A549 (cell line): ENCODE results near the gene C2CD3. TPM values are rescaled to one million over a fixed set of nuclear protein-coding genes. Genes with fewer than 3 reads are reported as not detected.

Experiments
- ATAC-seq, 2 experiments: fragments of 200-7000 bp in 1 of 2; fragments of >200 bp in 1 of 2; cut with Nextera tagmentation in 1 of 2; cut with Tn5 transposase in 1 of 2; 3 replicates each; pipeline versions ENCODE4 v1.8.0 to v1.9.1; 2018 to 2020; ENCODE audit warnings: mild to moderate bottlenecking in 1 of 2, moderate library complexity in 1 of 2
- CTCF ChIA-PET: fragments of 300-600 bp; sonication (Branson Sonifier 250); formaldehyde crosslinking; extraction: SDS; loops from one replicate; lab custom pipeline; 2021; ENCODE audit warnings: antibody characterized with exemption, inconsistent platforms; lab: Yijun Ruan, JAX
- POLR2A ChIA-PET: fragments of 350-600 bp; formaldehyde crosslinking; extraction: SDS; loops from one replicate; lab custom pipeline; 2021; ENCODE audit warnings: antibody characterized with exemption, inconsistent platforms; lab: Yijun Ruan, JAX
- DNase-seq, 2 experiments: peaks; one replicate each; pipeline versions ENCODE4 v3.0.0 to v3.0.0-alpha.2; 2011 to 2016; ENCODE audit warnings: low read depth in 1 of 2, low spot score in 1 of 2
- FAIRE-seq: peaks from 2 replicates; lab custom pipeline; 2011; peaks lifted over from hg19 to GRCh38; lab: Jason Lieb, UNC
- H3K27ac ChIP-seq, 2 experiments: fragments of >200 bp; sonication (Bioruptor Twin); formaldehyde crosslinking; 3 replicates each; pipeline ENCODE4 v1.5.1; 2016 to 2017
- H3K4me1 ChIP-seq: fragments of >200 bp; sonication (Bioruptor Twin); formaldehyde crosslinking; 3 replicates; pipeline ENCODE4 v1.6.1; 2016
- H3K4me2 ChIP-seq: fragments of >200 bp; sonication (Bioruptor Twin); formaldehyde crosslinking; 3 replicates; pipeline ENCODE4 v1.6.1; 2016
- H3K4me3 ChIP-seq: fragments of >200 bp; sonication (Bioruptor Twin); formaldehyde crosslinking; 3 replicates; pipeline ENCODE4 v1.5.1; 2016
- H3K9me3 ChIP-seq: fragments of >200 bp; sonication (Bioruptor Twin); formaldehyde crosslinking; 3 replicates; pipeline ENCODE4 v1.6.1; 2016
- BHLHE40 ChIP-seq: IDR thresholded peaks from 2 replicates; pipeline ENCODE4 v1.6.1; 2012; ENCODE audit warnings: low read depth, low read length, inconsistent platforms
- CBX2 ChIP-seq: fragments of 200-600 bp; sonication (generic); IDR thresholded peaks from 2 replicates; pipeline ENCODE4 v1.6.1; 2016; ENCODE audit warnings: low read depth, mild to moderate bottlenecking, borderline replicate concordance
- CEBPB ChIP-seq, 2 experiments: fragments of >200 bp in 1 of 2; sonication (Bioruptor Twin) in 1 of 2; formaldehyde crosslinking in 1 of 2; IDR thresholded peaks; 2 replicates each; pipeline ENCODE4 v1.6.1; 2012 to 2016
- EP300 ChIP-seq, 2 experiments: fragments of >200 bp; sonication (Bioruptor Twin); formaldehyde crosslinking; IDR thresholded peaks; 2 replicates in 1 of 2; 3 replicates in 1 of 2; pipeline ENCODE4 v1.6.1; 2016 to 2017
- FOSB ChIP-seq: fragments of 250-450 bp; sonication (Bioruptor Pico); IDR thresholded peaks from 2 replicates; pipeline ENCODE4 v1.5.0; 2020; ENCODE audit warnings: mild to moderate bottlenecking, moderate library complexity
- GATA3 ChIP-seq: IDR thresholded peaks from 2 replicates; pipeline ENCODE4 v1.6.1; 2012; ENCODE audit warnings: borderline replicate concordance
- HDAC2 ChIP-seq: fragments of 200-600 bp; sonication (generic); IDR thresholded peaks from 2 replicates; pipeline ENCODE4 v1.6.1; 2016
- JUN ChIP-seq, 2 experiments: fragments of >200 bp; sonication (Bioruptor Twin); formaldehyde crosslinking; IDR thresholded peaks; 2 replicates in 1 of 2; 3 replicates in 1 of 2; pipeline ENCODE4 v1.6.1; 2016 to 2017
- JUNB ChIP-seq: fragments of >200 bp; sonication (Bioruptor Twin); formaldehyde crosslinking; IDR thresholded peaks from 2 replicates; pipeline ENCODE4 v1.6.1; 2016
- MAFK ChIP-seq: fragments of 450-650 bp; IDR thresholded peaks from 2 replicates; pipeline ENCODE4 v1.6.1; 2014; ENCODE audit not compliant: partially characterized antibody
- MYC ChIP-seq: IDR thresholded peaks from 2 replicates; pipeline ENCODE4 v1.6.1; 2012; ENCODE audit warnings: mild to moderate bottlenecking, inconsistent platforms, low read length, improper control_type of control experiment, borderline replicate concordance
- NFE2L2 ChIP-seq: fragments of 150-350 bp; conservative IDR thresholded peaks from 2 replicates; pipeline ENCODE4 v1.6.1; 2014; ENCODE audit warnings: low read length
- NR3C1 ChIP-seq: fragments of >200 bp; sonication (Bioruptor Twin); formaldehyde crosslinking; IDR thresholded peaks from 3 replicates; pipeline ENCODE4 v1.6.1; 2017
- PHF8 ChIP-seq: fragments of 200-600 bp; sonication (generic); IDR thresholded peaks from 2 replicates; pipeline ENCODE4 v1.6.1; 2016; ENCODE audit warnings: low read depth, mild to moderate bottlenecking, antibody characterized with exemption, moderate library complexity, borderline replicate concordance
- RAD21 ChIP-seq, 2 experiments: fragments of >200 bp in 1 of 2; sonication (Bioruptor Twin) in 1 of 2; formaldehyde crosslinking in 1 of 2; IDR thresholded peaks in 1 of 2; conservative IDR thresholded peaks in 1 of 2; 2 replicates in 1 of 2; 3 replicates in 1 of 2; pipeline ENCODE4 v1.6.1; 2012 to 2018; ENCODE audit warnings: inconsistent platforms in 1 of 2
- RARB ChIP-seq: fragments of 250-450 bp; sonication (Bioruptor Pico); IDR thresholded peaks from 2 replicates; pipeline ENCODE4 v1.8.0; 2021; ENCODE audit warnings: mild to moderate bottlenecking, moderate library complexity
- RCOR1 ChIP-seq: fragments of 150-350 bp; IDR thresholded peaks from 2 replicates; pipeline ENCODE4 v1.6.1; 2014; ENCODE audit warnings: antibody characterized with exemption, low read length, low read depth
- RFX5 ChIP-seq: fragments of 450-650 bp; IDR thresholded peaks from 2 replicates; pipeline ENCODE4 v1.7.1; 2014; ENCODE audit warnings: antibody characterized with exemption, mild to moderate bottlenecking, moderate library complexity
- TFCP2L1 ChIP-seq: fragments of 250-450 bp; sonication (Bioruptor Pico); IDR thresholded peaks from 2 replicates; pipeline ENCODE4 v1.5.0; 2021; ENCODE audit warnings: mild to moderate bottlenecking
- ZC3H11A ChIP-seq: fragments of 450-650 bp; IDR thresholded peaks from 2 replicates; pipeline ENCODE4 v1.6.1; 2014; ENCODE audit warnings: antibody characterized with exemption, mild to moderate bottlenecking
- ZFP36 ChIP-seq: fragments of 450-650 bp; IDR thresholded peaks from 2 replicates; pipeline ENCODE4 v1.6.1; 2014; ENCODE audit warnings: borderline replicate concordance; ENCODE audit not compliant: partially characterized antibody
- WGBS: methylation state at CpG from one replicate; pipeline ENCODE4 v1.1.6; 2017; ENCODE audit errors: missing lambda C conversion rate; 5-methylcytosine and 5-hydroxymethylcytosine counted together
- polyA plus RNA-seq, 4 experiments: library from polyadenylated mRNA; depleted of rRNA in 3 of 4; stranded (reverse); fragments of >200 nt; fragmentation: RNase III in 1 of 4; extraction: RNeasy Plus Mini Kit Qiagen cat#74134 plus additional on column Dnase treatment in 1 of 4; gene quantifications; 2 replicates in 3 of 4; 3 replicates in 1 of 4; pipeline ENCODE4 v1.2.3, GENCODE V29; 2011 to 2017
- TF ChIP-seq, protein P1 (sequence below): fragments of >200 bp; sonication (Bioruptor Twin); formaldehyde crosslinking; IDR thresholded peaks from 2 replicates; pipeline ENCODE4 v1.6.1; 2016
- TF ChIP-seq, protein P2 (sequence below): IDR thresholded peaks from 2 replicates; pipeline ENCODE4 v1.6.1; 2012; ENCODE audit warnings: low read depth, borderline replicate concordance

C2CD3 gene
- polyA plus RNA-seq, 2 of the 4 experiments (the other 2 are of a cell fraction): 15.2 to 19.8 TPM

DNA sequence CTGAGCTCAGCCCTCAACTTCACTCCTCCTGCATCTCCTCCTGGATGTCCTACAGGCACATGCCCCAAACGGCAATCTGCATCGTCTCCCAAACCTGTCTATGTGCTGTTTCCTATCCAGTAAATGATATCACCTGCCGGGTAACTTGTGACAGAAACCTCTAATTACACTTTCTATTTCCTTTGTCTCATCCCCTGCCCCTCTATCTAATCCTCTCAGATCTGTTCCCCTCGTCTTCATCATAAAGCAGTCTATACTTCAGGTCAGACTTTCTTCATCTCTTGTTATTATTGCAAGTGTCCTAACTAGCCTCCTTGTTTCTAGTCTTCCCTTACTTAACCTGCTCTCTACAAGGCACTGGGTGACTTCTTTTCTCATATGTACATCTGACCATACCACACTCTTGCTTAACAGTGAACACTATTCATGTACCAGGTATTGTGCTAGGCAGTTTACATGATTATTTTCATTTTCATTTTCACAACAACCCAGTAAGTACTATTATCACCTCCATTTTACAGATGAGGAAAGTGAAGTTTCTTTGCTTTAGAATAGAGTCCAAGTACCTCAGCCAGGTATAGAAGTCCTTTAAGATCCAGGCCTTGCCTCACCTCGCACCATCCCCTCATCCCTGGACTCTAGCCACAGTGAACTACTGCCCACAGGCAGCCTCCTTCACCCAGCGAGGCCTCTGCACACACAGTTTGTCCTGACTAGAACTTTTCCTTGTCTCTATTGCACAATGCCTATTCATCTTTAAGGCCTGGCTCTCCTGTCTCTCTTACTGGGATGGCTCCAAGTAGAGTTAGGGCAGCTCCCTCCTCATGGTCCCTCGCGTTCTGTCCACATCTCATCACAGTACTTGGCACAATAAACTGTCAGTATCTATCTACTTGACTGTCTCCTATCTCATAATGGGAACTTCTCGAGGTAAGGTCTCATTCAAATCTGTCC is 139.8 kb downstream of the C2CD3 start:
- Histone ChIP-seq H3K27ac (no peak overlapping the region), H3K4me3 (no peak overlapping the region), H3K4me1 (peaks cover 23% of the 10 kb centered on the region), H3K4me2 (no peak overlapping the region)
- WGBS: 90% methylated on average over 9 of the region's 9 CpGs
- ChIA-PET POLR2A (interaction anchor here (0.6 kb wide), 1 partner anchor 127 kb away, joined by 3 read pairs; no protein-coding TSS in a partner anchor), CTCF (interaction anchor here (0.6 kb wide), 1 partner anchor 634 kb away, joined by 3 read pairs; no protein-coding TSS in a partner anchor)
- ATAC-seq: no peak
- no peak for DNase-seq
- FAIRE-seq: no peak
- TF ChIP-seq MYC: no peak
- no peak for TF ChIP-seq ZFP36
- TF ChIP-seq, protein P1, sequence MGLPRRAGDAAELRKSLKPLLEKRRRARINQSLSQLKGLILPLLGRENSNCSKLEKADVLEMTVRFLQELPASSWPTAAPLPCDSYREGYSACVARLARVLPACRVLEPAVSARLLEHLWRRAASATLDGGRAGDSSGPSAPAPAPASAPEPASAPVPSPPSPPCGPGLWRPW: no peak
- no peak for TF ChIP-seq MAFK
- no peak for TF ChIP-seq RFX5
- no peak for TF ChIP-seq BHLHE40
- TF ChIP-seq, protein P2, sequence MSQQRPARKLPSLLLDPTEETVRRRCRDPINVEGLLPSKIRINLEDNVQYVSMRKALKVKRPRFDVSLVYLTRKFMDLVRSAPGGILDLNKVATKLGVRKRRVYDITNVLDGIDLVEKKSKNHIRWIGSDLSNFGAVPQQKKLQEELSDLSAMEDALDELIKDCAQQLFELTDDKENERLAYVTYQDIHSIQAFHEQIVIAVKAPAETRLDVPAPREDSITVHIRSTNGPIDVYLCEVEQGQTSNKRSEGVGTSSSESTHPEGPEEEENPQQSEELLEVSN: no peak
- TF ChIP-seq EP300 (IDR thresholded peaks at IDR 0.05): no peak
- TF ChIP-seq RAD21 (conservative IDR thresholded peaks at IDR 0.05 in 1 of 2, IDR thresholded peaks at IDR 0.05 in 1 of 2): no peak
- TF ChIP-seq RARB: no peak
- no peak for TF ChIP-seq FOSB
- no peak for TF ChIP-seq JUN (IDR thresholded peaks at IDR 0.05)
- TF ChIP-seq CBX2: no peak
- no peak for TF ChIP-seq ZC3H11A
- TF ChIP-seq HDAC2: no peak
- TF ChIP-seq NFE2L2: no peak
- TF ChIP-seq CEBPB (IDR thresholded peaks at IDR 0.05): no peak
- no peak for TF ChIP-seq JUNB
- TF ChIP-seq RCOR1: no peak
- TF ChIP-seq GATA3: no peak
- TF ChIP-seq, all 56 proteins: peak for 0
- no peaks in the 10 kb centered on the region for H3K9me3 ChIP-seq

DNA sequence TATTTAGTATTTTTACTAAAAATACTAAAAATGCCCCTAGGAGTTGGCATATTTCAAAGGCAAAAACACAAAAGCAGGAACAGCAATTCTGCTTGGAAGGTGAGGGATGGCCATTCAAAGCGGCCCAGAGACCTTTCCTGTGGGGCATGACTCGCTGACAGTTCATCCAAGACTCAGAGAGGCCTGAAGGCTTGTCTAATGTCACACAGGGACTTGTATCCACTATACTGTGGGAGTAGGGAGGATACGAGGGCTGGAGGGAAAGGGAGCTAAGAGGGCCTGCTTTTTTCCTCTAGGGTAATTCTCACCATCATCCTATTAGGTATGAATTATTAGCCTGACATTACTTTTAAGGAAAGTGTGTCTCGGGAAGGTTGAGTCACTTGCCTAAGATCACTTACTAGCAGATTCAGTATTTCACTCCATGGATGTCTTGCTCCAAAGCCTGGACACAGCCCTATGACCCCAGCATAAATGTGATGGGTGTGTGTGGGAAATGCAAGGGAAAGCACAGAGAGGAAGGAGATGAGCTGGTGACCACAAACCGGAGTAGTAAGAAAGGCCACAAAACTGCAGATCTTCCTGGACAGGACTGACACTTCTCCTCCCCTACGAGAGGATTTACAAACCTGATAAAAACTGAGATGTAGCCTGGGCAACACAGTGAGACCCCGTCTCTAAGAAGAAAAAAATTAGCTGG is 145.2 kb downstream of the C2CD3 start:
- no peak for FAIRE-seq
- H3K9me3 ChIP-seq: no peaks in the 10 kb centered on the region
- 91% methylated on average over 7 of the region's 7 CpGs for WGBS
- TF ChIP-seq NR3C1: no peak
- no peak for TF ChIP-seq PHF8
- TF ChIP-seq JUNB: no peak
- TF ChIP-seq TFCP2L1 (CRISPR knock-in tag): no peak
- no peak for TF ChIP-seq FOSB
- no peak for TF ChIP-seq RARB
- TF ChIP-seq, protein P1: no peak
- TF ChIP-seq CBX2: no peak
- no peak for DNase-seq
- peaks cover 16% of the 10 kb centered on the region for H3K4me1 ChIP-seq
- no peak overlapping the region for H3K27ac ChIP-seq
- H3K4me3 ChIP-seq: no peak overlapping the region
- ChIA-PET POLR2A (no interaction called here), CTCF (no interaction called here)
- no peak for ATAC-seq
- no peak overlapping the region for H3K4me2 ChIP-seq
